Esophagus (tissue), 2 donors: ENCODE data around the gene CD300H. TPM values are rescaled to one million over a fixed set of nuclear protein-coding genes. Genes with fewer than 3 reads are reported as not detected.

Experiments
- H3K27ac ChIP-seq, 2 donors: one replicate each; pipeline ENCODE4 v1.5.1; 2013; ENCODE audit warnings: low read depth in 2 of 2, mild to moderate bottlenecking in 2 of 2, inconsistent platforms in 1 of 2, low read length in 1 of 2, moderate library complexity in 1 of 2
- H3K27me3 ChIP-seq, 2 donors: one replicate each; pipeline ENCODE4 v1.6.1; 2013; ENCODE audit warnings: low read length in 2 of 2, control low read depth in 1 of 2, mild to moderate bottlenecking in 1 of 2; ENCODE audit not compliant: insufficient read depth in 2 of 2, control insufficient read depth in 1 of 2
- H3K36me3 ChIP-seq, 2 donors: one replicate each; pipeline ENCODE4 v1.6.1; 2013; ENCODE audit warnings: low read length in 1 of 2; ENCODE audit not compliant: control insufficient read depth in 2 of 2, insufficient read depth in 2 of 2
- H3K4me1 ChIP-seq, 2 donors: one replicate each; pipeline ENCODE4 v1.6.1; 2013; ENCODE audit warnings: low read length in 1 of 2; ENCODE audit not compliant: control insufficient read depth in 2 of 2, insufficient read depth in 2 of 2
- H3K4me3 ChIP-seq, 2 donors: one replicate each; pipeline ENCODE4 v1.5.1; 2013; ENCODE audit warnings: low read length in 2 of 2, mild to moderate bottlenecking in 2 of 2, low read depth in 1 of 2, moderate library complexity in 1 of 2
- H3K9me3 ChIP-seq, 2 donors: one replicate each; pipeline ENCODE4 v1.6.1; 2013; ENCODE audit warnings: mild to moderate bottlenecking in 2 of 2, low read depth in 1 of 2, low read length in 1 of 2, moderate library complexity in 1 of 2; ENCODE audit not compliant: control insufficient read depth in 2 of 2, insufficient read depth in 1 of 2
- WGBS, 2 donors: extraction: QIAGEN DNeasy Blood & Tissue Kit; methylation state at CpG; one replicate each; pipeline ENCODE4 v1.1.7; 2013; 5-methylcytosine and 5-hydroxymethylcytosine counted together
- polyA plus RNA-seq, 2 donors: library from polyadenylated mRNA; stranded (reverse); fragments of 200-250 nt; gene quantifications; one replicate each; pipeline ENCODE4 v1.2.3, GENCODE V29; 2013
- donor health status: healthy with polysubstance abuse.
- donor health status: Bipolar disorder and iron deficiency.

The CD300H gene
- polyA plus RNA-seq, 2 donors: not detected

DNA sequence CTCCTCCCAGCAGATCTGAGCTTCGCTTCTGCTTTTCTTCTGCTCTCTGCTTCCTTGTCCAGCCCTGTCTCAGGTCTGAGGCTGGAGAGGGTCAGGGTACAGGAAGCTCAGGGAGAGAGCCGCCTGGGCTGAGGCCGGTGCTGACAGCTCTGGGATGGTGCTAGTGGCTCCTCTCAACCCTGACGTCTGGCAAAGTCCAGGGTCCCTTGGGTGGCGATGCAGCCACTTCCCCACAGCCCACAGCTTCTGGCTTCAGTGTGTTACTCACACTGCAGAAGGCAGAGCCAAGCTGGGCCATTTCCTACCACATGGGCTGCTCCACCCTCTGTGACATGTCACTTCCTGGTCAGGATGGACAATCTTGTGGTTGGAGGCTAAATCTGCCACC is 21.5 kb downstream of the CD300H start, which contains the start of gene CD300C:
Gene CD300C, minus strand, starts transcription at position 273 of the 388 bp plus-strand sequence. CDS start 333 bp downstream, outside the sequence.
- no peak within 1 kb of the TSS for H3K4me3 ChIP-seq
- H3K36me3 ChIP-seq: no peaks in the 10 kb centered on the region
- H3K9me3 ChIP-seq: no peaks in the 10 kb centered on the region
- 58 to 71% methylated on average over 5 of the region's 5 CpGs for WGBS, 2 donors
- no peak within 1 kb of the TSS for H3K27ac ChIP-seq
- H3K27me3 ChIP-seq: no peaks in the 10 kb centered on the region
- peaks cover 0 to 3% of the 10 kb centered on the region in 2 donors for H3K4me1 ChIP-seq

DNA sequence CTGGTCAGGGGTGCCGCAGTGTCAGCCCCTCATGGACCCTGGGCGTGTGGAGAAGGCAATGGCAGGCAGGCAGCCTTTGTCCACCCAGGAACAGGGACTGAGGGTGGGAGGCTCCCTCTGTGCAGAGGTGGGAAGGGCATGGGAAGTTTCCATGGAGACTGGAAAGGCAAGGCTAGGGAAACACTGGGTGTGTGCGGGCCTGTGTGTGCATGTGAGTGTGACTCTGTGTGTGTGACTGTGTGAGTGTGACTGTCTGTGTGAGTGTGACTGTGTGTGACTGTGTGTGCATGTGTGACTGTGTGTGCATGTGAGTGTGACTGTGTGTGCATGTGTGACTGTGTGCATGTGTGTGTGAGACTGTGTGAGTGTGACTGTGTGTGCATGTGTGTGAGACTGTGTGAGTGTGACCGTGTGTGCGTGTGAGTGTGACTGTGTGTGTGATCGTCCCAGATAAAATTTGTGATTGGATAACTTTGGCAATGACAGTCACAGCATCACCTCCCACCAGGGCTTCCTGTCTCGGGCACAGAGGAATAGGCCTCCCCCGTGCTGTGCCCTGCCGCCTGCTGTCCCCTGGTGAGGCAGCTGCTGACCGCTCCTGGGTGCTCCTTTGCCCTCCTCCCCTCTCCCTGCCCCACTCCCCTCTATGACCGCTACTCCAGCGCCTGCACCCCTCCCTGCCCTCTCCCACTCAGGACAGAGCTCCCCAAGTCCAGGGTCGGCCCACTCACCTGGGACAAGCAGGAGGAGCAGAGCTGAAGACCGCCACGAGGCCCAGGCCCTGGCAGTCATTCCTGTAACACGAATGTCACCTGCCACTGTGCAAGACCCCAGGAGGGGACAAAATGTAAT is 22.1 kb downstream of the CD300H start:
- WGBS, 2 donors: 74 to 81% methylated on average over 15 to 16 of the region's 16 CpGs

DNA sequence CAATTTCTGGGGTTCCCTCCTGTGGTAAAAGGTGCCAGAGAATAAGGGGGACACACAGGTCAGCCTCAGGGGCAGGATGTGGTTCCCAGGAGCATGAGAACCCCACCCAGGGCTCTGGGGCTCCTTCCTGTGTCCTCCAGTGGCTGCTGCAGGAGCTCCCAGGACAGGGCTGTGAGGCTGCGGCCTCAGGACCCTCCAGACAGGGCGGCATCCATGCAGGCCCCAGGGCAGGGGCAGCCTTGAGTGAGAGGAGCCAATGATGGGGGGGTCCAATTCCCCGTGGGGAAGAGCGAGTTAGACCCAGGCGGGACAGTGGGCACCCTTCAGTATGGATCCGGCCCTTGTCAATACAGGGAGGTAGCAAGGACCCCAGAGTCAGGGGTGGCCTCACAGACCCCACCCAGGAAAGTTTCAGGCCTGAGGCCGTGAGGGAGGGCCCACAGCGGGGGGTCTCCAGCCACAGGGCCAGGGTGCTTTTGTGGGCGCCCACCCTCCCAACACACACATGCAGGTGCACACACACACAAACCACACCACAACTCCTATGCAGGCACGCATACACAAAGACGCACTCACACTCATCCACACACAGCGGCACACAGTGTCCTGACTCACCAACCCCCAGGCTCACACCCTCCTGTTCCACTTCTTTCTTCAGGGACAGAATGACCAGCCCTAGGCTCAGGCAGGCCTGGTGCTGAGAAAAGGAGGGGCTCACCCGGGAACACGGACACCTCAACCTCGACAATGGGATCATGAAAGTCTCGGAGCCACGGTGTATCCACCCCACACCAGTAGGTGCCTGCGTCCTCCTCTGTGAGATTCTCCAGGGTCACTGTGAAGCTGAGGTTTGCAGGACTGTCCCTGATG is 23.2 kb downstream of the CD300H start:
- Histone ChIP-seq H3K4me1 (peaks cover 0 to 3% of the 10 kb centered on the region in 2 donors), H3K36me3 (no peaks in the 10 kb centered on the region), H3K27me3 (no peaks in the 10 kb centered on the region), H3K9me3 (no peaks in the 10 kb centered on the region), H3K27ac (no peak overlapping the region), H3K4me3 (no peak overlapping the region)
- WGBS, 2 donors: 85% methylated on average over 18 of the region's 18 CpGs

More for the DNA sequence above, 22.1 kb downstream of the CD300H start:
- Histone ChIP-seq H3K27me3 (no peaks in the 10 kb centered on the region), H3K4me3 (no peak overlapping the region), H3K36me3 (no peaks in the 10 kb centered on the region), H3K4me1 (peaks cover 0 to 3% of the 10 kb centered on the region in 2 donors), H3K27ac (no peak overlapping the region), H3K9me3 (no peaks in the 10 kb centered on the region)

DNA sequence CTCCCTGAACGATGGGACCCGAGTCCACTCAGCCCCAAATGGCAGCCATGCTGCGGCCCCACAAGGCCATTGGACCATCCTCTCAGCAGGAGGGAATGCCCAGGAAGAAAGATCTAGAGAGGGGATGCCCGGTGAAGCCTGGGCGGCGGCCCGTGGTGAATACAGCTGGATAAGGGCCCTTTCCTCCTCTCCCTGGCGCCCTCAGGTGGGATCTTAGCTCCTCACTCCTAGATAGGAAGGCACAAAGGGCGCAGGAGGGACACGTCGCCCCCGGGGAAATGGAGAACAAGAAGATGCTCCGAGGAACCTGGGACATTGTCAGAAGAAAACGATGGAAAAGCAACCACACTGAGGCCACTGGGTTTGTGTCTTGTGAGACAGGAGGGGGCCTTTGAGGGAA is 23.9 kb downstream of the CD300H start:
- H3K36me3 ChIP-seq: no peaks in the 10 kb centered on the region

DNA sequence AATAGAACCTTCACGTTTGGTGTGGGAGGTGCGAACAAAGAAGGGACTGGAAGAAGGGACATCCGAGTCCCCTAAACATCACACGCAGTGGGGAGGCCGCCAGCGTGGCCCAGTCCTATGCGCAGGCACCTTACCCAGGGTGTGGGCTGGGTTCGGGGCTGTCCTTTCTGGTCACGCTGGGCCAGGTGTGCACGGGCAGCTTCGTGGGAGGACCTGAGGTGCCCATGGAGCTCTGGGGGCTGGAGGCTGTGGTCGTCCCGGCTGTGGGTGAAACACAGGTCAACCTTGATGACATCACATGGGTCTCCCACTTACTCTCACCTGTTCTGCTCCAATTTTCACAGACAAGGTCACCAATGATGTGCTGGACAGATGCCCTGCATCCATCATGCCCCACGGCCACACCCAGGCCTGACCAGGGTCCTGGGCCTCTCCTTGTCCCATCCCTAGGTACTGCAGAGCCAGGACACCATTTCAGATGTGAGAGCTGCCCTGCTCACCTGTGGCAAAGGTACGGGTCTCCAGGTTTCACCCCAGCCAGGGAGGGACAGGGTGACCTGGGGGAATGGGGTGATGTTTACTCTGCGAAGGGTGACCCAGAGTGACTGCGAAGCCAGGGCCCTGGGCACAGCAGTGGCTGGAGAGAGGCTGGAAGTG is 24.5 kb downstream of the CD300H start:
- Histone ChIP-seq H3K4me1 (peaks cover 0 to 3% of the 10 kb centered on the region in 2 donors), H3K27ac (no peak overlapping the region), H3K9me3 (no peaks in the 10 kb centered on the region), H3K36me3 (no peaks in the 10 kb centered on the region), H3K4me3 (no peak overlapping the region), H3K27me3 (no peaks in the 10 kb centered on the region)
- WGBS, 2 donors: 82 to 90% methylated on average over 16 to 17 of the region's 17 CpGs

More for the DNA sequence above, 23.9 kb downstream of the CD300H start:
- H3K4me3 ChIP-seq: no peak overlapping the region
- H3K9me3 ChIP-seq: no peaks in the 10 kb centered on the region
- H3K27ac ChIP-seq: no peak overlapping the region
- WGBS, 2 donors: 73 to 76% methylated on average over 14 of the region's 14 CpGs
- H3K4me1 ChIP-seq: peaks cover 0 to 3% of the 10 kb centered on the region in 2 donors
- no peaks in the 10 kb centered on the region for H3K27me3 ChIP-seq

DNA sequence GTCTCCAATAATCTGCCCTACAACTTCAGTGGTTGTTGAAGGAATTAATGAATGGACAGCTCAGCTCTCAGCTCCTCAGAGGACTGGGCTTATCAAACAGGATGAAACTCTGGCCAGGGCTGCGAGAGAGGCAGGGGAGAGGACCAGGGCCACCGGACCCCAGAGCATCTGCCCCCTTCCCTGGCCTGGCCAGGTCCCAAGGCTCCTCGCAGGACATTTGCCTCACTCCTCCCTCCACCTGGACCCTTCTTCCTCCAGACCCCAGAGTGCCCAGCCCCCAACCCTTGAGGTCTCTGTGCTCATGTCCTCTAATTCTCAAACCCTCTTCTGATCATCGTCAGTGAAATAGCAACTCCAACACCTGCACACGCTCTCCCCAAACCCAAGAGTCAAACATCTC is 25.1 kb downstream of the CD300H start:
- Histone ChIP-seq H3K36me3 (no peaks in the 10 kb centered on the region), H3K4me1 (peaks cover 0 to 3% of the 10 kb centered on the region in 2 donors), H3K9me3 (no peaks in the 10 kb centered on the region), H3K27me3 (no peaks in the 10 kb centered on the region), H3K4me3 (no peak overlapping the region), H3K27ac (no peak overlapping the region)
- 80 to 82% methylated on average over 5 of the region's 5 CpGs for WGBS, 2 donors

DNA sequence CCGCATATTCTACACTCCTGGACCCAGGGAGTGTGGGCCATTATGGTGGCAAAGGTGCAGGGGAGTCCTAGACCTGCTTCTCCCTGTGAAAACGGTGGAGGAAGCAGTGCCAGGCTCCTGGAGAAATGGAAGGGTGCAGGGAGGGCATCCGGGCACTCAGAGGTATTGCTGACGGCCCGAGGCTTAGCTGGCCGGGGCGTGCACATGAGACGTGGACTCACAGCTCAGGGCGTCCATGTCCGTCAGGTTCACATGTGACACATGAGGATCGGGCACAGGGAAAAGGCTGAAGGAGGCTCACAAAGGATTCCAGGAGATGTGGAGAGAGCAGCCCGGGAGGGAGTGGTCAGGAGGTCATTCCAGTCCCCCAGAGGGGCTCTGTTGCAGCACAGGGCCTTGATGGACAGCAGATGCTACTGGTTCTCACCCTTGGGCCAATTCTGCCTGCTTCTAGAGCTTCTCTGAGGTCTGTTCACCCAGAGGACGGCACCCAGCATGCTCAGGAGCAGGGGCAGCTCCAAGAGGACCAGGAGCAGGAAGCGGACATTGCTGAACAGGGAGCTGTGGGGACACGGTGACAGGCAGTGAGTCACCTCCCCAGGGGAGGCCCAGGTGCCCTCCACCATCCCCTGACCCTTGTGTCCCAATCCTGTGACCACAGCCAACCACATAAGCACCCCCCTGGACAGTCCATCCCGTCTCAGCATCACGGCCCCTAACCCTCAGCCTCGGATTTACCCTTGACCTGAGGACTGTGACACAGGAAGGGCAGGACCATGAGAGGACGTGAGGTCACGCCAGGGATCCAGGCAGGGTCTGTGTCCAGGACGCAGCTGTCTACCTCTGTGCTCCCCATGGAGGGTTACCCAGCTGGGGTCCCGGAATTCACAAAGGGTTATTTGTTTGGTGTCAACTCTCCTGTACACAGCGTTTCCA is 25.9 kb downstream of the CD300H start:
- 70 to 72% methylated on average over 23 of the region's 23 CpGs for WGBS, 2 donors
- Histone ChIP-seq H3K4me3 (no peak overlapping the region), H3K36me3 (no peaks in the 10 kb centered on the region), H3K9me3 (no peaks in the 10 kb centered on the region), H3K27me3 (no peaks in the 10 kb centered on the region), H3K4me1 (peaks cover 0 to 3% of the 10 kb centered on the region in 2 donors), H3K27ac (no peak overlapping the region)

DNA sequence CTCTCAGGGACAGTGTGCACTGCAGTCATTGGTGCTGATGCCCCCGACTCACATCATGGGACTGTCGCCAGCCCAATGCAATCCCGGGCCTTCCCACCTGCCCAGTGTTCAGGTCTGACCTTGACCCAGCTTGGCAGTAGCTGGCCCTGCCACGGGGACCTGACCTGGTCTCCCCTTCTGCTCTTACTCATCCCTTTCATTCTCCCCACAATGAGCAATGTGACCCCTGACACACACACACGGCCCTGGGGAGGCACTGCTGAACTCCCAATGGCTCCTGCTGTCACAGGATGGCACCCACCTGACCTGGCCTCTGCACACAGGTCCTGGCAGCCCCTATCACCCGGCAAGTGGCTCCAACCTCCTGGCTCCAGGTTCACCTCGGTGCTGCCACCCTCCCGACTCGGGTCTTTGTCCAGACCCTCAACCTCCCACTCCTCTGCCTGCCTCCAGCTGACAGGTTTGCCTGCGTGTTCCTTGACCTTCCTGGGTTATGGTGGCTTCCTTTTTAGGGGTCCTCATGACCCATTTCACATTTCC is 28.0 kb downstream of the CD300H start:
- Histone ChIP-seq H3K9me3 (no peaks in the 10 kb centered on the region), H3K27me3 (no peaks in the 10 kb centered on the region), H3K27ac (no peak overlapping the region), H3K36me3 (no peaks in the 10 kb centered on the region), H3K4me1 (no peaks in the 10 kb centered on the region), H3K4me3 (no peak overlapping the region)
- WGBS, 2 donors: 66 to 73% methylated on average over 10 of the region's 10 CpGs
